Left cardiac atrium (tissue), 4 donors: ENCODE data around the gene TSPOAP1. TPM values are rescaled to one million over a fixed set of nuclear protein-coding genes. Genes with fewer than 3 reads are reported as not detected.

Experiments used
- ATAC-seq, 2 donors: fragments of 200-7000 bp; cut with Tn5 transposase; one replicate each; pipeline ENCODE4 v1.9.1; 2020; ENCODE audit warnings: mild to moderate bottlenecking in 2 of 2, moderate library complexity in 2 of 2
- DNase-seq: peaks from one replicate; pipeline ENCODE4 v3.0.0-alpha.2; 2020
- intact Hi-C, 2 donors: fragments of 100-400 bp; cut with DNase I; formaldehyde crosslinking; loops; one replicate each; pipeline versions ENCODE4 v1.14.1 to v1.15.1; 2022 to 2023
- total RNA-seq, 2 donors: library from RNA; stranded (reverse); fragmentation: NEBNext Ultra II Directional; extraction: Animal tissue kit (Norgen Biotek cat#: 25700); gene quantifications; one replicate each; pipeline ENCODE4 v1.2.1, GENCODE V29; 2021
- donor health status: DM: no; HTN: yes; CAD: no.
- donor health status: DM: no; HTN: yes; CAD: no; lungs with severe emphysema.
- donor health status: DM: yes; HTN: yes; CAD: no.
- donor health status: Dilated cardiomyopathy.

TSPOAP1 gene
- total RNA-seq, 2 donors from 2014 or later = 8.8 to 9.0 TPM

- ATAC-seq (no peak), DNase-seq (no peak)
- intact Hi-C loops = no loop called here
Measured at GRCh38 chr17:58272367-58273280, 56.0 kb downstream of the TSPOAP1 start.

- no peak for ATAC-seq
- DNase-seq = no peak
- intact Hi-C loops = no loop called here
Measured at GRCh38 chr17:58271216-58271931, 57.2 kb downstream of the TSPOAP1 start.

- intact Hi-C loops = no loop called here
- DNase-seq = no peak
Measured at GRCh38 chr17:58270476-58271215, 57.9 kb downstream of the TSPOAP1 start.

GRCh38 chr17:58269557-58270291, 58.9 kb downstream of the TSPOAP1 start:
- intact Hi-C loops = no loop called here
- ATAC-seq = no peak
- no peak for DNase-seq

More at GRCh38 chr17:58270476-58271215, 57.9 kb downstream of the TSPOAP1 start:
- no peak for ATAC-seq

- DNase-seq (no peak), ATAC-seq (no peak)
- intact Hi-C loops = no loop called here
Measured at GRCh38 chr17:58268774-58269556, 59.6 kb downstream of the TSPOAP1 start.

GRCh38 chr17:58268326-58268725, 60.3 kb downstream of the TSPOAP1 start:
- ATAC-seq = no peak

GRCh38 chr17:58267347-58268324, 61.0 kb downstream of the TSPOAP1 start:
- DNase-seq = no peak
- intact Hi-C loops = no loop called here

More at GRCh38 chr17:58268326-58268725, 60.3 kb downstream of the TSPOAP1 start:
- intact Hi-C loops = no loop called here
- DNase-seq = no peak

GRCh38 chr17:58265902-58266875, 62.4 kb downstream of the TSPOAP1 start:
- DNase-seq (no peak), ATAC-seq (no peak)
- intact Hi-C loops = no loop called here

More at GRCh38 chr17:58267347-58268324, 61.0 kb downstream of the TSPOAP1 start:
- ATAC-seq = no peak

GRCh38 chr17:58265271-58265670, 63.3 kb downstream of the TSPOAP1 start:
- DNase-seq = no peak
- intact Hi-C loops = no loop called here
- ATAC-seq = no peak

GRCh38 chr17:58264407-58265103, 64.0 kb downstream of the TSPOAP1 start:
- intact Hi-C loops = no loop called here
- no peak for ATAC-seq
- DNase-seq = no peak

- intact Hi-C loops = no loop called here
- ATAC-seq (no peak), DNase-seq (no peak)
Measured at GRCh38 chr17:58263773-58264172, 64.8 kb downstream of the TSPOAP1 start.

- intact Hi-C loops = no loop called here
- ATAC-seq (no peak), DNase-seq (no peak)
Measured at GRCh38 chr17:58262149-58262548, 66.4 kb downstream of the TSPOAP1 start.

GRCh38 chr17:58254803-58255202, 73.8 kb downstream of the TSPOAP1 start:
- intact Hi-C loops = no loop called here
- ATAC-seq (no peak), DNase-seq (no peak)

- DNase-seq (no peak), ATAC-seq (no peak)
- intact Hi-C loops = no loop called here
Measured at GRCh38 chr17:58253082-58253481, 75.5 kb downstream of the TSPOAP1 start.

GRCh38 chr17:58252141-58252540, 76.5 kb downstream of the TSPOAP1 start:
- DNase-seq (no peak), ATAC-seq (no peak)
- intact Hi-C loops = no loop called here
